Activated CD4-positive, alpha-beta T cell treated with anti-CD3 and anti-CD28 coated beads, Interleukin-2, amount 10 ng/mL, durations not matched to agents 7 days and 5 days (primary cell): ENCODE results near the gene SPON2. TPM values are rescaled to one million over a fixed set of nuclear protein-coding genes. Genes with fewer than 3 reads are reported as not detected.

ENCODE experiments used
- CTCF ChIA-PET: fragments of 350-600 bp; sonication (Branson Sonifier 250); formaldehyde crosslinking; loops from one replicate; lab custom pipeline; 2021; ENCODE audit warnings: antibody characterized with exemption; lab: Charles Lee
- POLR2A ChIA-PET: fragments of 350-600 bp; sonication (Branson Sonifier 250); formaldehyde crosslinking; loops from one replicate; lab custom pipeline; 2021; ENCODE audit warnings: antibody characterized with exemption; lab: Charles Lee
- DNase-seq: peaks from one replicate; pipeline ENCODE4 v3.0.0-alpha.2; 2020
- H3K27ac Mint-ChIP-seq: one replicate; pipeline ENCODE4 v1.8.0; 2021; ENCODE audit warnings: mild to moderate bottlenecking, moderate library complexity, mixed read lengths
- H3K27me3 Mint-ChIP-seq: one replicate; pipeline ENCODE4 v1.8.0; 2021; ENCODE audit warnings: mixed read lengths
- H3K36me3 Mint-ChIP-seq: one replicate; pipeline ENCODE4 v1.8.0; 2021; ENCODE audit warnings: low read depth, mixed read lengths
- H3K4me1 Mint-ChIP-seq: one replicate; pipeline ENCODE4 v1.8.0; 2021; ENCODE audit warnings: mixed read lengths
- H3K4me3 Mint-ChIP-seq: one replicate; pipeline ENCODE4 v1.8.0; 2021; ENCODE audit warnings: mild to moderate bottlenecking, moderate library complexity, mixed read lengths
- H3K9me3 Mint-ChIP-seq: one replicate; pipeline ENCODE4 v1.8.0; 2021; ENCODE audit warnings: mixed read lengths
- total RNA-seq, 2 experiments: library from RNA; stranded (reverse); gene quantifications; one replicate each; pipeline ENCODE4 v1.2.3, GENCODE V29; 2021

The SPON2 gene
- total RNA-seq, 2 experiments from 2014 or later: 21.5 to 28.3 TPM

DNA sequence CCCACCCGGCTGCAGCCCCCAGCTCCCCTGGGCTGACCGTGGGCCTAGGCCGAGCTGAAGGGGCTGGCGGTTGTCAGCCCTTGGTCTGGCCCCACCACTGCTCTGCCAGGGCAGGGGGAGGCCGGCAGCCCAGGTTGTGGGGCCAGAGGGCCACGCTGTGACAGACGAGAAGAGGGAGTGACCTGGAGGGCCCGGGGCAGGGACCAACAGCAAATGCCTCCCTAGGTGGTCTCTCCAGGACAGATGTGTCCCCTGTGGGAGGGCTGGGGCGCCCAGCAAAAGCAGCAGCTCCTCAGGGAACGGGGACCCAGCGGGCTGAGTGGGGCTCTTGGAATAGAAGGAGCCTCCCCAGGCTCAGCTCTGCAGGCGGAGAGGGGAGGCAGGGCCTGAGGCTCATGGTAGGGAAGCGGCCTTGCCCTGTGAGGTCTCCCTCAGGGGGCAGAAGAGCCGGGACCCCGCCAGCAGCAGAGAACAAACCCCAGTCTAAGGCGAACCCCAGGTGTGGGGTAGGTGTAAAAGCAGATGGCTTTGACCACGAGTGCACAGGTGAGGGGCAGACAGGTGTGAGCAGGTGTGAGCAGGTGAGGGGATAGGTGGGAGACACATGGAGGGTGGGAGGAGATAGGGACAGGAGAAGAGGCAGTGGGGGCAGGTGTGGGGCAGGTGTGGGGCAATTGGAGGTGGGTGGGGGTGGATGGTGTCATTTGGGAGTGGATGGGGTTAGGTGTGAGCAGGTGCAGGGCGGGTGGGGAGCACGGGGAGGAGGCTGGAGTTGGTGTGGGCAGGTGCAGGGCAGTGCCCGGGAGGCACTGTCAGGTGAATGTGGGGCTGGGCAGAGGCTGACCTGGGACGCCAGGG is 34.1 kb upstream of the SPON2 start:
- ChIA-PET CTCF (interaction anchor here (1.4 kb wide), 1 partner anchor 9 kb away, joined by 5 read pairs; no protein-coding TSS in a partner anchor), POLR2A (no interaction called here)
- Mint-ChIP-seq H3K27me3 (no peaks in the 10 kb centered on the region), H3K4me3 (no peak overlapping the region), H3K27ac (peak overlapping the region; percentile 41), H3K9me3 (no peaks in the 10 kb centered on the region), H3K4me1 (peaks cover 37% of the 10 kb centered on the region), H3K36me3 (peaks cover 11% of the 10 kb centered on the region)
- no peak for DNase-seq

DNA sequence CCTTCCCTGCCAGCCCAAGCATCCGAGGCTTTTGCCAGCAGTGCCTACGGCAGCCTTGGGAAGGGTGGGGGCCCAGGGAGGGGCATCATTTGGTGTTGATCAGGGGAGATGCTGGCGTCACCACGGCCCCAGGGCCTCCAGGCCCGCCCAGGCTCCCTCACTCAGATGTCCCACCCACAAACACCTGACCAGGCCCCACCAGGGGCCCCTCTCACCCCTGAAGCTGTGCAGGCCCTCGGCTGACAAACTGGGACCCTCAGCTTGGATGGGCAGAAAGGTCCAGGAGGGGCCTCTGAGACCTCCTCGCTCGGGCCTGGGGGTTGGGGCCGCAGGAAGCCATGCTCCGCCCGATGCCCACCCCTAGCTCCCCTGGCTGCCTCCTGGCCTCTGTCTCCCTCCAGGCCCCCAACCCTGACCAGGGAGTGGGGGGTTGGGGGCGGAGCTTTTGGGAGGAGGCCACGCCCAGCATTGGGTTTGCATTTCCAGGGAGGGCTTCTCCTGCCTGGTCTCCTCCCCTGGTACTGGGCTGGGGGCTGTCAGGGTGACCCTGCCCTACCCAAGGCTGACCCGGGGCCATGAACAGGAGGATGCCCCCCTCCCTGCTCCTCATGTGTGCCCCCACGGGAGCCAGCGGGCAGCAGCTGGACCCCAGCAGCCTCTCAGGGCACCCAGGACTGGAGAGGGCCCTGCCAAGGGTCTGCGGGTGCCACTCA is 33.4 kb upstream of the SPON2 start:
- Mint-ChIP-seq H3K9me3 (no peaks in the 10 kb centered on the region), H3K27me3 (no peaks in the 10 kb centered on the region), H3K4me1 (peaks cover 40% of the 10 kb centered on the region), H3K27ac (no peak overlapping the region), H3K4me3 (no peak overlapping the region), H3K36me3 (peaks cover 11% of the 10 kb centered on the region)
- POLR2A ChIA-PET: no interaction called here
- CTCF ChIA-PET: interaction anchor here (0.7 to 1.4 kb wide), 3 partner anchors 9 to 532 kb away, joined by 3 to 5 read pairs (median 3); partner anchors contain the start of genes ATP5ME and MYL5
- DNase-seq: no peak

DNA sequence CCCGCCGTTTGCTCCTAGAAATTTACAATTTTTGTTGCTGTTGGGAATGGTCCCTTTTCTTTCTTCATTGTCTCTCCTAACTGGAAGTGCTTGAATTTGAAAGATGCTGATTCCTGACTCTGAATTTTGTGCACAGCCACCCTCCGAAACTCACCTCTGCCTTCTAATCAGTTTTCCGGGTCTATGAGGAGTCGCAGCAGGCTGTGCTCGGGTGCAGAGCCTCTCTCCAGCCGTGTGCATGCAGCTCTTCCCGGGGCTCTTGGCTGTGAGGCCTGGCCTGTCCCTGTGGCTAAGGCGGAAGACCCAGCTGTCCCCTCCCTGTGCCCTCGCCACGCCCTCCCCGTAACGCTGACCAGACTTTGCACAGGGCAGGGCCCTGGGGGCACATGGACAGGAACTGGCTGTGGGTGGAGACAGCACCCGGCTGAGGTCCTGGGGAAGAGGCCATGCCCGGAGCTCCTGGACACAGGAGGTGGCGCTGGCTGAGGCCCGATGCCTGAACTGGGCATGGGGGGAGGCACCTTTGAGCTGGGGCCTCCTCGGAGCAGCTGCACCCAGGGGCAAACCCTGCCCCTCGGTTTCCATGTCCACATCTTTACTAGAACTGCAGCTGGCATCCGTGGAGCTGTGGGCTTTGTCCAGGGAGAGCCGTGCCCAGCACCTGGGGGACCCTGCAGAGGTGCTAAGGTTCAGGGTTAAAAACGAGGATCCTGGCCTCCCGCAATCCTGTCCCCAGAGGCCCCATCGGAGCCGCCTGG is 32.6 kb upstream of the SPON2 start:
- H3K27ac Mint-ChIP-seq: peak overlapping the region; percentile 19

DNA sequence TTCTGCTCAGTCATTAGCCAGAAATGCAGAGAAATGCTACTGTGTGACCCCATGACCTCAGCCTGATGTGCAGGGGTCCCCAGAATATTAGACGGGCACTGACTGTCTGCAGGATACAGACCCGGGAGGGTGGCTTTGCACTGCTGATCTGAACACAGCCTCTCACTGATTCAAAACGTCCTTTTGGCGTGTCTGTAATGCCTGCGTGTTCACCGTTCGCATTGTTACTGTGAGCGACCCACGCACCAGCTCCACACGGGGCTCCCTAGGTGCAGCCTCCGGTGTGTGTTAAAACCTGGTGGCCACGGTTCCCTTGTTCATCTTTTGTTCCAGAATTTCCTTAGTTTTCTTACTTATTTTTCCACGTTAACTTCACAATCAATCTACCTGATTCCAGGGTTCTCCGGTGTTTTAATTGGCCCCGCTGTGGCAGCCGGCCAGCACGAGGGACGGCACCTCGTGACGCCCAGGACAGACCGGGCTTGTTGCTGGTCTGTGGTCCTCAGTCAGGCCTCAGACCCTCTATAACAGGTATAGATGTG is 32.0 kb upstream of the SPON2 start:
- DNase-seq: no peak
- peaks cover 11% of the 10 kb centered on the region for H3K36me3 Mint-ChIP-seq
- POLR2A ChIA-PET: no interaction called here
- CTCF ChIA-PET: interaction anchor here (1.0 kb wide), 2 partner anchors 13 to 29 kb away, joined by 3 read pairs; no protein-coding TSS in a partner anchor
- peaks cover 53% of the 10 kb centered on the region for H3K4me1 Mint-ChIP-seq
- no peak overlapping the region for H3K4me3 Mint-ChIP-seq
- no peaks in the 10 kb centered on the region for H3K27me3 Mint-ChIP-seq
- H3K9me3 Mint-ChIP-seq: no peaks in the 10 kb centered on the region
- peak overlapping the region; percentile 96 for H3K27ac Mint-ChIP-seq

More for the DNA sequence above, 32.6 kb upstream of the SPON2 start:
- ChIA-PET POLR2A (no interaction called here), CTCF (interaction anchor here (0.7 to 1.4 kb wide), 3 partner anchors 10 to 531 kb away, joined by 3 to 5 read pairs (median 3); partner anchors contain the start of genes ATP5ME and MYL5)
- Mint-ChIP-seq H3K27me3 (no peaks in the 10 kb centered on the region), H3K36me3 (peaks cover 11% of the 10 kb centered on the region), H3K4me3 (no peak overlapping the region), H3K9me3 (no peaks in the 10 kb centered on the region), H3K4me1 (peaks cover 46% of the 10 kb centered on the region)
- no peak for DNase-seq

DNA sequence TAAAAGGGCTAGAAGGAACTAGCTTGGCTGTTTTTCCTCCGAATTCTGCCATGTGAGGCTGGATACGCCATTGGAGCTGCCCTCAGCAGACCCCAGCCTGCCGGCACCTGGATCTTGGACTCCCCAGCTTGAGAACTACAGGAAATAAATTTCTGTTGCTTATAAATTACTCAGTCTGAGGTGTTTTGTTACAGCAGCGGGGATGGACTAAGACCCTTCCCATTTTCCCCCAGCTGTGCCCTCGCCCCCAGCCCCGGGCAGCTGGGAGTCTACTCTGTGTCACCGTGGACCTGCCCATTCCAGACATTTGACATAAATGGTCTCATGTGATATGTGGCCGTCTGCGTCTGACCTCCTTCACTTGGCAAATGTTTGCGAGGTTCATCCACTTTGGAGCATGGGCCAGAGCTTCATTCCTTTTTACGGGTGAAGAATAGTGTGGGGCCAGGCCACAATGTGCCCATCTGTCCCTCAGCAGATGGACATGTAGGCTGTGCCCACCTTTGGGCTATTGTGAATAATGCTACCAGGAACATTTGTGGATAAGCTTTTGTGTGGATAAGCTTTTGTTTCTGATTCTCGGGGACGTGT is 30.7 kb upstream of the SPON2 start:
- ChIA-PET CTCF (interaction anchor here (0.7 to 1.4 kb wide), 7 partner anchors 8 to 46 kb away, joined by 3 to 4 read pairs (median 3); partner anchors contain the start of gene CTBP1), POLR2A (no interaction called here)
- Mint-ChIP-seq H3K9me3 (no peaks in the 10 kb centered on the region), H3K4me1 (peaks cover 57% of the 10 kb centered on the region), H3K4me3 (no peak overlapping the region), H3K27me3 (no peaks in the 10 kb centered on the region), H3K27ac (peak overlapping the region; percentile 96), H3K36me3 (peaks cover 20% of the 10 kb centered on the region)
- no peak for DNase-seq

DNA sequence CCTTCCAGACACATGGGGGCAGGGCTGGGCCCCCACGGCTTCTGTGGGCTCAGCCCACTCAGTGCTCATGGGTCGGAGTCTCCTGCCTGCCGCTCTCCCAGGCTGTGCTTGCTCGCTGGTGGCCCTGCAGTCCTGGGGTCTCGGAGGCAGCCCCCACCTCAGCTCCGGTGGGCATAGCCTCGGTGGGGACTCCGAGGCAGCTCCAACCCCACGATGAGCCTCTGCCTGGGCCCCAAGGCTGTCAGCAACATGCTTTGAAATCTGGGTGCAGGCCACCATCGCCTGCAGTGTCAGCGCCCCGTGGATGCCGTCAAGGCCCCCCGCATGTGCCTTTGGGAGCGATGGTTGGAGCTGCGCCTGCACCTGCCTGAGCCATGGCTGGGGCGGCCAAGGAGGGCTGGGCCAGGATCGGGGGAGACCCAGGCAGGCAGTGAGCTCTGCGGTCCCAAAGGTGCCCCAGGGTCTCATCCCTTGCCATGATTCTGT is 30.2 kb upstream of the SPON2 start:
- ChIA-PET POLR2A (interaction anchor here (0.9 to 1.5 kb wide), 2 partner anchors 30 to 35 kb away, joined by 3 to 4 read pairs; no protein-coding TSS in a partner anchor), CTCF (interaction anchor here (0.7 to 1.4 kb wide), 8 partner anchors 9 to 66 kb away, joined by 3 to 5 read pairs (median 3); partner anchors contain the start of gene CTBP1)
- Mint-ChIP-seq H3K4me3 (peak overlapping the region; percentile 85), H3K27ac (peak overlapping the region; percentile 96), H3K36me3 (peaks cover 22% of the 10 kb centered on the region), H3K27me3 (no peaks in the 10 kb centered on the region), H3K4me1 (peaks cover 59% of the 10 kb centered on the region), H3K9me3 (no peaks in the 10 kb centered on the region)
- DNase-seq: no peak

DNA sequence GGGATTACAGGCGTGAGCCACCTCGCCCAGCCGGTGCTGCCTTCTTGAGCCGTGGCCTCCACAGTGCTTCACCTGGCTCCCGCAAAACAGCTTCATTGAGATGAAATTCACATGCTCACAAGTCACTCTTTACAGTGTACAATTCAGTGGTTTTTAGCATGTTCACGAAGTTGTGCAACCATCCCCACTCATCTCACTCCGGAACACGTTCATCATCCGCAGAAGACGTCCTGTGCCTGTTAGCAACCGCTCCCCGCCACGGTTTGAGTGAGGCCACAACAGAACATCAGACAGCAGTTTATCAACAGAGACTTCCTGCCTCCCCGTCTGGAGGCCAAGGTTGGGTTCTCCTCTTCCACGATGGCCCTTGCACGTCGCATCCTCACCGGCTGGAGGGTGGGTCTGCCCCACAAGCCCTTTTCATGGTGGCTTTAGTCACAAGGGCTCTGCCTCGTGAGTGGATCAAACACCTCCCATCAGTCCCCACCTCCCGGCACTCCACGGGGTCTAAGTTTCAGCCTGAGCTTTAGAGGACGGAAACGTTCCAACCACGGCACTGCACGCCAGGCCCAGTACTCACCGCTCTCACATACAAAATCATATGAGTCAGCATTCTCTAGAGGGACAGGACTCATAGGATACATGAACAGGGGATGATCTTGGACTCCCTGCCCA is 29.6 kb upstream of the SPON2 start:
- peak overlapping the region; percentile 96 for H3K27ac Mint-ChIP-seq
- H3K27me3 Mint-ChIP-seq: no peaks in the 10 kb centered on the region
- ChIA-PET CTCF (interaction anchor here (0.7 to 1.4 kb wide), 6 partner anchors 10 to 81 kb away, joined by 3 to 5 read pairs (median 3); partner anchors contain the start of gene CTBP1), POLR2A (interaction anchor here (0.7 to 1.5 kb wide), 3 partner anchors 16 to 34 kb away, joined by 3 to 7 read pairs (median 4); no protein-coding TSS in a partner anchor)
- H3K36me3 Mint-ChIP-seq: peaks cover 27% of the 10 kb centered on the region
- H3K4me3 Mint-ChIP-seq: peak overlapping the region; percentile 85
- H3K4me1 Mint-ChIP-seq: peaks cover 59% of the 10 kb centered on the region
- peak; percentile 92 for DNase-seq
- H3K9me3 Mint-ChIP-seq: no peaks in the 10 kb centered on the region

DNA sequence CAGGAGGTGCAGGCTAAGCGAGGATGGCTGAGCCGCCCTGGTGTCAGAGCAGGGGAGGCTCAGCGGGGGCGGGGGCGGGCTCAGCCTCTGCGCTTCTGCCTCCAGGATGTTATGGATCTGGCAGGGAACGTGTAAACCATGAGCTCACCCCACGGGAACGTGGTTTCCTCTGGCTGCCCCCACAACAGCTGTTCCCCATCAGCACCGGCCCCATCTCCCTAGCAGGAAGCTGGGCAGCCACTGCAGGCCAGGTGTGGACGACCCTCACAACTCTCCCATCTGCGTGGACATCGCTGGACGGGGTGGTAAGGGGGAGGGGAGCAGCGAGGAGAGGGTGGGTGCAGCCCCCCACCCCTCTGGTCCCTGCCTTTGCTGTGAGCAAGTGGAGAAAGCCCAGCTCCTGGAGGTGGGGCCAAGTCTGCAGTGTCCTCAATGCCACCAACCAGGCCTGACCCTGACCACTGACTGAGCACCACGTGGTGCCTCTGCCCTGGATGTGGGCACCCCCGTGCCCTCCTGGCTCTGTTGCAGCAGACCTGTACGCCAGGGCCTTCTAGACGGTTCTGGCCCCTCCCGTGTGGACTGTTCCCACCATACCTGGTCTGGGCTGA is 28.1 kb upstream of the SPON2 start:
- Mint-ChIP-seq H3K27ac (peak overlapping the region; percentile 96), H3K36me3 (peaks cover 40% of the 10 kb centered on the region), H3K4me3 (peak overlapping the region; percentile 85), H3K27me3 (no peaks in the 10 kb centered on the region), H3K9me3 (no peaks in the 10 kb centered on the region), H3K4me1 (peaks cover 62% of the 10 kb centered on the region)
- no peak for DNase-seq
- POLR2A ChIA-PET: interaction anchor here (1.0 kb wide), 1 partner anchor 17 kb away, joined by 4 read pairs; no protein-coding TSS in a partner anchor
- CTCF ChIA-PET: interaction anchor here (1.0 to 1.3 kb wide), 3 partner anchors 16 to 25 kb away, joined by 3 read pairs; no protein-coding TSS in a partner anchor

DNA sequence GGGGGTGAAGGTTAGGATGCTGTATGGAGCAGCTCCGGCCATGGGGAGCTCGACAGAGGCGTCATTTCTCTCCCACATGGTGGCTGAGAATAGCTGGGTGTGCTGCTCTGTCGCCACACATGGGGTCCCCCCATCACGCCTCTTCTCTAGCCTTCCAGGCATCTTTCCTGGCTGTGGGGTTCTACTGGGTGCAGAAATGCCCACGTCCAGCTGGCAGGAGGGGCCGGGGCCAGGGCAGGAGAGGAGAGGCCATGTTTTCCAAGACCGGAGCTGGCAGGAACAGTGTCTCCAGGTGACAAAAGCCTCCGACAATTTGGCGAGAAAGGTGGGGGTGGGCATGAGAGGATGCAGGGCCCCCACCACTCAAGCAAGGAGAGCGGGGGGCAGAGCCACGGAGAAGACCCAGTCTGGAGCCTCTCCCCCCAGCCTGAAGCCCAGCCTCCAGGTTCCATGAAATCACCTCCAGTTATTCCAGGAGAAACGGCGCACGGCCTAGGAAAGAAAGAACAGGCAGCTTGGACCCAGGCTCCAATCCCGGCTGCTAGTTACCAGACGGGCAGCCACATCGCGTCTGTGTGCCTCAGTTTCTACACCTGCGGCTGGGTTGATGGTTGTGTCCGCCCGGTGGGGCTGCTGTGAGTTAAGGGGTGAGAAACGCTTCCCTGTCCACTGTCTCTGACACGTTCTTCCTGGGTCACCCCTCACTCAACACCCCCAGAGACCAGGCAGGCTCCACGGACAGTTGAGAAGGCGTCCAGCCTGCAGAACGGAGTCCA is 27.4 kb upstream of the SPON2 start:
- POLR2A ChIA-PET: no interaction called here

More for the DNA sequence above, 27.4 kb upstream of the SPON2 start:
- H3K9me3 Mint-ChIP-seq: no peaks in the 10 kb centered on the region
- H3K27ac Mint-ChIP-seq: peak overlapping the region; percentile 96
- H3K36me3 Mint-ChIP-seq: peaks cover 39% of the 10 kb centered on the region
- H3K27me3 Mint-ChIP-seq: no peaks in the 10 kb centered on the region
- DNase-seq: no peak
- CTCF ChIA-PET: interaction anchor here (1.0 to 1.3 kb wide), 3 partner anchors 15 to 24 kb away, joined by 3 read pairs; no protein-coding TSS in a partner anchor
- H3K4me1 Mint-ChIP-seq: peaks cover 60% of the 10 kb centered on the region
- peak overlapping the region; percentile 85 for H3K4me3 Mint-ChIP-seq
